NOMO-1 treated with DMSO at 0.1 percent for 48 hours (cell line): ENCODE data around the gene SCAF8.
A peak's percentile ranks its signal among the peaks of the same experiment; 100 is the strongest.
"Not testable (repeated sequence)": the region's sequence is repeated elsewhere in the genome, so short reads cannot be mapped to it uniquely, and the experiment has no call there.

Source experiments
- DNase-seq: peaks from one replicate; lab custom pipeline; 2025; ENCODE audit not compliant: unreplicated experiment; lab: John Stamatoyannopoulos, UW

SCAF8 gene

GRCh38 chr6:154782193-154782592 is 49.0 kb downstream of the SCAF8 start:
- DNase-seq, result no peak

DNA sequence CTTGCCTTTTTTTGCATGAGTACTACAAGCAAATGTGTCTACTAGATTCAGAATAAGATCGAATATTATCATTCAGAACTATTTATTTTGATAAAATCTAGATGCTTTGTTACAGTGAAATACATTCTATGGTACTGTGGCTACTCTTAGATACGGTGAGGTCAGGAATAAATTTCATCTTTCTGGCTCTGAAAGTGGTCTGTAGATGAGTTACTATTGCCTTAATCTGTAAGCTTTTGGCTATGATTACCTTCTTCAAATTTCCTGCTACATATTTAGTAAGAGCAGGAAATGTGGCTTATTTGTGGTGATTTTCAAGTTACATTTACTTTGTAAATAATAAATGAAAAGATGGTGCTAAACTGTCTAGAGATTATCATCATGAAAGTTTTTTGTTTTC is 50.0 kb downstream of the SCAF8 start:
- no peak for DNase-seq

DNA sequence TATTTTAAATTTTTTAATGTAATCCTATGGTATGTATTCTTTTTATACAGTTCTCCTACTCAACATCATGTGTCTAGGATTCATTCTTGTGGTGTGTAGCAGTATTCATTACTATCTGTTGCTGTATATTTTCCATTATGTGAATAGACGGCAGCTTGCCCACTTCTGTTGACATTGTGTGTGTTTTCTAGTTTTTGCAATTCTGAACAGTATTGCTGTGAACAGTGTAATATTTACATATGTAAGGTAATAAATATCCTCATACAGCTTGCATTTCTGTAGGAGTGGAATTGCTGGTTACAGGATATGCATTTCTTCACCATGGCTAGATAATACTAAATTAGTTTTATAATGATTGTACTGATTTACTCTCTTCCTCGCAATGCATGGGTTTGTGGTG is 51.9 kb downstream of the SCAF8 start:
- DNase-seq, result no peak

GRCh38 chr6:154786144-154786868 is 53.1 kb downstream of the SCAF8 start:
- DNase-seq, result no peak

GRCh38 chr6:154791556-154792317 is 58.5 kb downstream of the SCAF8 start:
- no peak for DNase-seq

DNA sequence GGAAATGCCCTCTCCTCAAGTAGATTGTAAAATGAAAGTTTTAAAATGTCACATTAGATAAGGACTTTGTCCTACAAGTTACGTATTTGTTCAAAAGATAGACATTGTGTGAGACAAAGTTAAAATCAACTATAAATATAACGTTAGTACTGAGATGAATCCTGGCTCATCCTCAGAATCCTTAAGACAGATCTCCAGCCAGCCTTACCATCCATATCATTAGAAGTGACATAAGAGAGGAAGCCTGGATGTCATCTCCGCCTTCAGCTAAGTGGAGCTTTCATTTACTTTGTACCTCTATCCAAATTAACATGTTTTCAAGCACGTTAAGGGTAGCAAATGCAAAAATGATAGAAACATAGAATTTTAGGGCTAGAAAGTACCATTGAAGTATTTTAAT is 59.1 kb downstream of the SCAF8 start:
- no peak for DNase-seq

DNA sequence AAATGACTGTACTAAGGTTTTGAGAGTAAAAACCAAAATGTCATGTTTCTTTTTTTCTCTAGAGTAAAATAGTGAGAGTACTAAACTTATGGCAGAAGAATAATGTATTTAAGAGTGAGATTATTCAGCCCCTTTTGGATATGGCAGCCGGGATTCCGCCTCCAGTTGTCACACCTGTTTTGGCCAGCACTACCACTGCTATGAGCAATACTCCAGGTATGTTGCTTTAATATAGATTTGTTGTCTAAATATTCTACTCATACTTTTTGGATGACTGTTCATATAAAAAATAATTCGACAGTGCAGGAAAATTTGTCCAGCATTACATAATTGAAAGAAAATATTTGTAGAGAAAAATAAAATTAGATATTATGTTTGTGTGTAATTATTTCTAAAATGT is 59.5 kb downstream of the SCAF8 start:
- no peak for DNase-seq

GRCh38 chr6:154796484-154796883 is 63.3 kb downstream of the SCAF8 start:
- DNase-seq, result no peak

DNA sequence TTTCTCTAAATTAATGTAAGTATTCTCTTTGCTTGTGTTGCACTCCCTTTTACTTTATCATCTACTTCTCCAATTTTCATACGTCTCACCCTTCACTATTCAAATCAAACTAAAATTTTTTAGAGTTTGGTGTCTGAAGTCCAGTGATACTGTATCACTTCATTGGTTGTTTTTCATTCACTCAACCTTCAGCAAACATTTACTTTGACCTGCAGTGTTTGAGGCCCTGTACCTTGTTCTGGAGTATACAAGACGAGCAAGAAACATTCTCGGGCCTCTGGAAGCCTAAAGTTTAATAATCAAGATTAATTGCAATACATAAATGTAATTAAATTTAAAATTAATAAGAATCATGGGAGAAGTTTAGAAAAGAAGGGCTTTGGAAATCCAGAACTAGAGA is 64.6 kb downstream of the SCAF8 start:
- DNase-seq, result no peak

DNA sequence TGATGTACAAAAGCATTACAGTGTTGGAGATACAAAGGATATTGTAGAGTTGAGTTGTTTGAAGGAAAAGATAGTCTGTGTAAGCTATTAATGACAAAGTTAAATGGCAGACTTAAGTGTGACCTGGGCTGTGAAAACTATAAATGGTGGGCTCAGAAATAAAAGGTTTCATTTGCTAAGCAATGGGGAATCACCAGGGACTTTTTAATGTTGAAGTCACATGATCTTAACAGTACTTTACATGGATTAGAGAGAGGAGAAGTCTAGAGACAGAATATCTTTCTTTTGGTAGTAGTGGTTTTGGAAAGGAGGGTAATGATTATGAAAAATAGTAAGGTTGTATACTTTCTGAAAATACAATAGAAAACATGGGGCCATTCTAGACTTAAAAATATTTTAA is 67.1 kb downstream of the SCAF8 start:
- DNase-seq, result no peak

GRCh38 chr6:154805288-154805911 is 72.2 kb downstream of the SCAF8 start:
- peak; percentile 26 for DNase-seq

DNA sequence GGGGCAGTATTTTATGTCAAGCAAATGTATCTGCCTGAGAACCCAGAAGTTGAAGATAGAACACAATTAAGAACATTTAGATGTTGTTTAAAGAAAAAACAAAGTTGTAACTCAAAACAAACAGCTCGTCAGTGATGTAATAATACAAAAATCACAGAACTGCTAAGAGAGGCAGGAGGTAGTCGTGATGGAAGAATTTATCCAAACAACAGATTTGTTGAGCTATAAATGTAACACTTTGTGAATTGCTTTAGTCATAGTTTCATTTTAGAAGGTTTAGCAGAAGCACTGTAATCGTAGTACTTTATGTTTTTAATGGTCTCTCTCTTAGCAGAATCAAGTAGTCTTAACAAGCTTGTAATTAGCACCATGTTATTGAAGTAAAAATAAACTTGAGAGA is 73.6 kb downstream of the SCAF8 start:
- DNase-seq, result no peak

DNA sequence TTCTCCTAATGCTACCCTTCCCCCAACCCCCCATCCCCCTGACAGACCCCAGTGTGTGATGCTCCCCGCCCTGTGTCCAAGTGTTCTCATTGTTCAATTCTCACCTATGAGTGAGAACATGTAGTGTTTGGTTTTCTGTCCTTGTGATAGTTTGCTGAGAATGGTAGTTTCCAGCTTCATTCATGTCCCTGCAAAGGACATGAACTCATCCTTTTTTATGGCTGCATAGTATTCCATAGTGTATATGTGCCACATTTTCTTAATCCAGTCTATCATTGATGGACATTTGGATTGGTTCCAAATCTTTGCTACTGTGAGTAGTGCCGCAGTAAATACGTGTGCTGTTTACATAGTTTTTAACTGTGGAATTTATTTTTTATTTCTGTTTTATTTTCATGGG is 78.4 kb downstream of the SCAF8 start:
- not testable (repeated sequence) for DNase-seq

GRCh38 chr6:154814063-154814462 is 80.8 kb downstream of the SCAF8 start:
- DNase-seq, result no peak

DNA sequence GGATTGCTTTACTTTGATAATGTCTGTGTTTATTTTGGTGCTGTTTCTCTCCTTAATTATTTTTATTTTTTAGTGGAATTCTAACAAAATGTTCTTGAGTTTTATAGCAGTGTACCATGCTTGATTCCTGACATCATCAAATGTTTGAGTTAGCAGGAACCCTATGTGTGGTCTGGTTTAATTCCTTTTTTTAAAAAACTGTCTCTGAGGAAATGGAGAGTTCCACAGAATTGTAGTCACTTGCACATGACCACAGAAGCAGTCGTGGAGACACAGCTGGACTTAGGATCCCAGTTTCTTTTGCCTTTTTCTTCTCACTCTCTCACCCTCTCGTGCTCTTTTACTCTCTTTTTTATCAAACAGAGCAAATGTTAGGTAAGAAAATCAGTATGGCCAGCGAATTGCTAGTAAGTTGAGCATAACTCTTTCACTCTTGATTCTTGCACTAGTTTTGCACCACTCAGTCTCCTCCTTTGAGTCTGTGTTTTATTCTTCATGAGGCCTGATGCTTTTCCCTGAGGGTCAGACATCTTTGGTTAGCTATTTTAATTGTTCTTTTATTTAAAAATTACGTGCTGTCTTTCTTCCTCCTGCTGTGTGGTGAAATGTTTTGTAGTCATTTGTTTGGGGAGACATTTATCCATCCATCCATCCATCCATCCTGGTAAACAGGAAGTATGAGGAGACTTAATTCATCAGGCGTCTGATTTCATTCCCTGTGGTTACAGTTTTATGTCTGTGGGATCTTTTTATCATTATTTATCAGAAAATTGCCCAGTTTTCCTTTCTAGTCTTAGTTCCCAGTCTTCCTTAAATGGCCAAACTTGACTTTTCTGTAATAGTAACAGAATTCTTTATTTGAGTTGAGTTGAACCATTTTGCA is 83.0 kb downstream of the SCAF8 start:
- DNase-seq, result no peak

DNA sequence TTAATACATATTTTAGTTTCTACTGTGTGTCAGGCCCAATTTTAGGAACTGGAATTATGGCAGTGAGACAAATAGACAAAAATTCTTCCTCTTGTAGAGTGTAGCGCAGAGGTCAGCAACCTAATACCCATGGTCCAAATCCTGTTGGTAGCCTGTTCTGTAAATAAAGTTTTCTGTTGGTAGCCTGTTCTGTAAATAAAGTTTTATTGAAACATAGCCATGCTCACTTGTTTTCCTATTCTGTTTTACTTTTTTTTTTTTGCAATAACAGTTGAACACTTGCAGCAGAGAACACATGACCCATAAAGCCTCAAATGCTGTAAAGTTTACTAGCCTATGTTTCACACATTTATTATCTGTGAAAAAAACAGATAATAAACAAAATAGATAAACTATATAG is 87.9 kb downstream of the SCAF8 start:
- DNase-seq, result no peak

DNA sequence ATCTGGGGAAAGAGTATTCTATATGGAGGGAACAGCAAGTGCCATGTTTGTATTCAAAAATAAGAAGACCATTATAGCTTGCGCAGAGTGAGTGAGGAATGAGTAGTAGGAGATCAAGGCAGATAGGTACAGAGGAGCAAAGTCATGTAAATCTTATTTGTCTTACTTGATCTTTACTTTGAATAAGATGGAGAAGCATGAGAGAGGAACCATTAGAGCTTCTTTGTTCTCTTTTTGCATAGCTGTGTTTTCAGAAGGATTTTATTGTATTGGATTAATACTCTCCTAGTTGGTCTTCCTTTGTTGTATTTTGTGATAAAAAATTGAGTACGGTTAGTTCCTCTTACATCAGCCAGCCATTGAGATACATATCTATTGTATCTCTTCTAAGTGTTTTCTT is 88.4 kb downstream of the SCAF8 start:
- no peak for DNase-seq

- DNase-seq, result no peak
Observed at GRCh38 chr6:154822947-154823558, 89.8 kb downstream of the SCAF8 start.

- DNase-seq, result no peak
Observed at GRCh38 chr6:154824076-154824475, 90.9 kb downstream of the SCAF8 start.

GRCh38 chr6:154829970-154830369 is 96.8 kb downstream of the SCAF8 start:
- no peak for DNase-seq

DNA sequence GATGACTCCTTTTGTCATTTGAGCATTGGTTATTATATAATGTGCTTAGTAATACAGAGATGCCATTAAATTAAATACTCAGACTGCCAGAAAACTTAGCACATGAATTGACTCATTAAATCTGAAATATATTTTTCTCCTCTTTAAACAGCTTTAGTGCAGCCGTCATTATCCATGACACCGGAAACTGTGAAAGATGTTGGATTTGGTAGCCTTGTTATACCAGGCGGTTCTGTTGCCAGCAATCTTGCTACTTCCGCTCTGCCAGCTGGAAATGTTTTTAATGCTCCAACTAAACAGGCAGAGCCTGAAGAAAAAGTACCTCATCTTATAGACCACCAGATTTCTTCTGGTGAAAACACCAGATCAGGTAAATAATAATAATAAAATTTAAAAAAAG is 97.6 kb downstream of the SCAF8 start:
- no peak for DNase-seq
